Trophoblast cell (in vitro differentiated cells and primary cell): Measurements from ENCODE around the gene TPX2.

ENCODE experiments used
- DNase-seq, 2 donors: peaks; one replicate each; pipeline ENCODE4 v3.0.0-alpha.2; 2016
- H2AFZ ChIP-seq: 2 replicates; pipeline ENCODE4 v1.6.1; 2013; ENCODE audit warnings: low read length, moderate library complexity, mild to moderate bottlenecking; ENCODE audit not compliant: insufficient read depth, poor library complexity
- H2AK5ac ChIP-seq: 2 replicates; pipeline ENCODE4 v1.6.1; 2013; ENCODE audit warnings: mild to moderate bottlenecking, low read length
- H2BK120ac ChIP-seq: 2 replicates; pipeline ENCODE4 v1.6.1; 2013; ENCODE audit warnings: low read length, mild to moderate bottlenecking, moderate library complexity; ENCODE audit not compliant: insufficient read depth, poor library complexity
- H2BK12ac ChIP-seq: 2 replicates; pipeline ENCODE4 v1.6.1; 2013; ENCODE audit warnings: mild to moderate bottlenecking, low read length, moderate library complexity
- H2BK5ac ChIP-seq: 2 replicates; pipeline ENCODE4 v1.6.1; 2013; ENCODE audit warnings: low read length, low read depth, moderate library complexity, mild to moderate bottlenecking; ENCODE audit not compliant: poor library complexity
- H3K14ac ChIP-seq: 2 replicates; pipeline ENCODE4 v1.6.1; 2013; ENCODE audit warnings: mild to moderate bottlenecking, low read length
- H3K18ac ChIP-seq: 2 replicates; pipeline ENCODE4 v1.6.1; 2013; ENCODE audit warnings: mild to moderate bottlenecking, low read length
- H3K23ac ChIP-seq: 2 replicates; pipeline ENCODE4 v1.6.1; 2013; ENCODE audit warnings: low read length
- H3K27ac ChIP-seq: 2 replicates; pipeline ENCODE4 v1.5.1; 2013; ENCODE audit warnings: low read depth, mild to moderate bottlenecking, inconsistent platforms, low read length, moderate library complexity
- H3K27me3 ChIP-seq: 2 replicates; pipeline ENCODE4 v1.6.1; 2013; ENCODE audit warnings: inconsistent platforms, mild to moderate bottlenecking, low read length, moderate library complexity; ENCODE audit not compliant: insufficient read depth
- H3K36me3 ChIP-seq, 2 experiments: 1 replicate in 1 of 2; 2 replicates in 1 of 2; pipeline ENCODE4 v1.6.1; 2013; ENCODE audit warnings: low read length in 2 of 2, mild to moderate bottlenecking in 2 of 2, moderate library complexity in 1 of 2; ENCODE audit not compliant: insufficient read depth in 2 of 2, control insufficient read depth in 1 of 2
- H3K4ac ChIP-seq: 2 replicates; pipeline ENCODE4 v1.6.1; 2013; ENCODE audit warnings: low read depth, mild to moderate bottlenecking, low read length, moderate library complexity
- H3K4me1 ChIP-seq, 2 experiments: 1 replicate in 1 of 2; 2 replicates in 1 of 2; pipeline ENCODE4 v1.6.1; 2013; ENCODE audit warnings: low read length in 2 of 2, mild to moderate bottlenecking in 2 of 2, moderate library complexity in 1 of 2; ENCODE audit not compliant: insufficient read depth in 2 of 2, control insufficient read depth in 1 of 2
- H3K4me2 ChIP-seq: 2 replicates; pipeline ENCODE4 v1.6.1; 2013; ENCODE audit warnings: inconsistent platforms, mild to moderate bottlenecking, low read length, moderate library complexity
- H3K4me3 ChIP-seq: 2 replicates; pipeline ENCODE4 v1.5.1; 2013; ENCODE audit warnings: mild to moderate bottlenecking, low read depth, low read length, inconsistent platforms
- H3K79me1 ChIP-seq: one replicate; pipeline ENCODE4 v1.6.1; 2013; ENCODE audit warnings: low read length
- H3K79me2 ChIP-seq: 2 replicates; pipeline ENCODE4 v1.6.1; 2013; ENCODE audit warnings: low read length, mild to moderate bottlenecking; ENCODE audit not compliant: control insufficient read depth, insufficient read depth, poor library complexity
- H3K9ac ChIP-seq: 2 replicates; pipeline ENCODE4 v1.6.1; 2013; ENCODE audit warnings: mild to moderate bottlenecking, low read length
- H3K9me3 ChIP-seq: 2 replicates; pipeline ENCODE4 v1.6.1; 2013; ENCODE audit warnings: low read depth, mild to moderate bottlenecking, control low read depth, inconsistent platforms, low read length; ENCODE audit not compliant: insufficient read depth
- H4K12ac ChIP-seq: 2 replicates; pipeline ENCODE4 v1.6.1; 2013; ENCODE audit warnings: low read depth, mild to moderate bottlenecking, low read length, moderate library complexity
- H4K8ac ChIP-seq: 2 replicates; pipeline ENCODE4 v1.6.1; 2013; ENCODE audit warnings: low read depth, mild to moderate bottlenecking, low read length, moderate library complexity
- H4K91ac ChIP-seq: one replicate; pipeline ENCODE4 v1.6.1; 2013; ENCODE audit warnings: low read depth, mild to moderate bottlenecking, low read length, moderate library complexity
- WGBS: extraction: QIAGEN DNeasy Blood & Tissue Kit; methylation state at CpG from one replicate; pipeline ENCODE4 v1.1.7; 2013; ENCODE audit warnings: missing lambda C conversion rate; ENCODE audit not compliant: insufficient read length, insufficient coverage; ENCODE audit errors: extremely low coverage; 5-methylcytosine and 5-hydroxymethylcytosine counted together

Gene TPX2

GRCh38 chr20:31809661-31810060 lies 70.6 kb downstream of the TPX2 start:
- Histone ChIP-seq H4K8ac (no peak overlapping the region), H3K4me2 (no peak overlapping the region), H3K9me3 (no peaks in the 10 kb centered on the region), H3K27ac (no peak overlapping the region), H3K4me1 (peaks cover 4 to 8% of the 10 kb centered on the region in 2 experiments), H4K91ac (no peak overlapping the region), H2AK5ac (no peak overlapping the region), H3K79me1 (no peaks in the 10 kb centered on the region), H2BK120ac (no peak overlapping the region), H3K14ac (no peak overlapping the region), H2BK12ac (no peak overlapping the region), H4K12ac (no peak overlapping the region), H3K36me3 (peaks cover 4 to 9% of the 10 kb centered on the region in 2 experiments), H2AFZ (no peak overlapping the region), H3K79me2 (no peaks in the 10 kb centered on the region), H3K18ac (no peak overlapping the region), H3K23ac (no peak overlapping the region), H3K4me3 (no peak overlapping the region), H3K4ac (no peak overlapping the region), H3K27me3 (no peaks in the 10 kb centered on the region), H3K9ac (no peak overlapping the region), H2BK5ac (no peak overlapping the region)
- DNase-seq = no peak
- no CpG with 5 or more reads among the region's 3 CpGs for WGBS

- no peaks in the 10 kb centered on the region for H3K9me3 ChIP-seq
- H3K9ac ChIP-seq = no peak overlapping the region
- H3K14ac ChIP-seq = no peak overlapping the region
- H3K4me1 ChIP-seq = peaks cover 4 to 8% of the 10 kb centered on the region in 2 experiments
- H3K4me3 ChIP-seq = no peak overlapping the region
- H3K23ac ChIP-seq = no peak overlapping the region
- H2BK5ac ChIP-seq = no peak overlapping the region
- peaks cover 3 to 5% of the 10 kb centered on the region in 2 experiments for H3K36me3 ChIP-seq
- H4K91ac ChIP-seq = no peak overlapping the region
- DNase-seq = no peak
- no CpG with 5 or more reads among the region's 4 CpGs for WGBS
- H3K79me1 ChIP-seq = no peaks in the 10 kb centered on the region
- no peak overlapping the region for H2BK12ac ChIP-seq
- H2AK5ac ChIP-seq = no peak overlapping the region
- no peak overlapping the region for H3K18ac ChIP-seq
- H3K27ac ChIP-seq = no peak overlapping the region
- H3K4me2 ChIP-seq = no peak overlapping the region
- no peak overlapping the region for H4K8ac ChIP-seq
- H2BK120ac ChIP-seq = no peak overlapping the region
- no peak overlapping the region for H3K4ac ChIP-seq
- H4K12ac ChIP-seq = no peak overlapping the region
- H3K79me2 ChIP-seq = no peaks in the 10 kb centered on the region
- no peaks in the 10 kb centered on the region for H3K27me3 ChIP-seq
- H2AFZ ChIP-seq = no peak overlapping the region
These were observed 72.1 kb downstream of the TPX2 start for GRCh38 chr20:31811198-31811597.

- Histone ChIP-seq H2AK5ac (no peak overlapping the region), H2BK120ac (no peak overlapping the region), H3K18ac (no peak overlapping the region), H3K79me2 (no peaks in the 10 kb centered on the region), H3K79me1 (no peaks in the 10 kb centered on the region), H2AFZ (no peak overlapping the region), H3K9ac (no peak overlapping the region), H3K9me3 (no peaks in the 10 kb centered on the region), H4K12ac (no peak overlapping the region), H3K23ac (no peak overlapping the region), H4K91ac (no peak overlapping the region), H3K4me2 (no peak overlapping the region), H3K4ac (no peak overlapping the region), H3K36me3 (no peaks in the 10 kb centered on the region), H3K4me1 (peaks cover 4 to 8% of the 10 kb centered on the region in 2 experiments), H3K14ac (no peak overlapping the region), H2BK12ac (no peak overlapping the region), H4K8ac (no peak overlapping the region), H3K4me3 (no peak overlapping the region), H2BK5ac (no peak overlapping the region), H3K27me3 (no peaks in the 10 kb centered on the region), H3K27ac (no peak overlapping the region)
- no CpG with 5 or more reads among the region's 15 CpGs for WGBS
- DNase-seq = peak in 1 of 2 donors; percentile 20
These were observed 73.0 kb downstream of the TPX2 start for GRCh38 chr20:31811796-31812728.

- Histone ChIP-seq H2AFZ (no peak overlapping the region), H3K27me3 (no peaks in the 10 kb centered on the region), H3K4me3 (no peak overlapping the region), H3K9ac (no peak overlapping the region), H3K23ac (no peak overlapping the region), H2AK5ac (no peak overlapping the region), H4K8ac (no peak overlapping the region), H3K9me3 (no peaks in the 10 kb centered on the region), H2BK5ac (no peak overlapping the region), H3K4me2 (no peak overlapping the region), H3K4ac (no peak overlapping the region), H3K79me1 (no peaks in the 10 kb centered on the region), H2BK120ac (no peak overlapping the region), H2BK12ac (no peak overlapping the region), H3K79me2 (no peaks in the 10 kb centered on the region), H3K36me3 (no peaks in the 10 kb centered on the region), H3K4me1 (peaks cover 4 to 8% of the 10 kb centered on the region in 2 experiments), H3K27ac (no peak overlapping the region), H3K18ac (no peak overlapping the region), H4K12ac (no peak overlapping the region), H4K91ac (no peak overlapping the region), H3K14ac (no peak overlapping the region)
- DNase-seq = no peak
These were observed 74.5 kb downstream of the TPX2 start for GRCh38 chr20:31813611-31814010.
